OCI-M2 (cell line): ENCODE measurements around the gene KSR1.
A peak's percentile ranks its signal among the peaks of the same experiment; 100 is the strongest.

Experiments
- DNase-seq: peaks from one replicate; lab custom pipeline; 2025; ENCODE audit not compliant: unreplicated experiment; lab: John Stamatoyannopoulos, UW

The KSR1 gene

DNA sequence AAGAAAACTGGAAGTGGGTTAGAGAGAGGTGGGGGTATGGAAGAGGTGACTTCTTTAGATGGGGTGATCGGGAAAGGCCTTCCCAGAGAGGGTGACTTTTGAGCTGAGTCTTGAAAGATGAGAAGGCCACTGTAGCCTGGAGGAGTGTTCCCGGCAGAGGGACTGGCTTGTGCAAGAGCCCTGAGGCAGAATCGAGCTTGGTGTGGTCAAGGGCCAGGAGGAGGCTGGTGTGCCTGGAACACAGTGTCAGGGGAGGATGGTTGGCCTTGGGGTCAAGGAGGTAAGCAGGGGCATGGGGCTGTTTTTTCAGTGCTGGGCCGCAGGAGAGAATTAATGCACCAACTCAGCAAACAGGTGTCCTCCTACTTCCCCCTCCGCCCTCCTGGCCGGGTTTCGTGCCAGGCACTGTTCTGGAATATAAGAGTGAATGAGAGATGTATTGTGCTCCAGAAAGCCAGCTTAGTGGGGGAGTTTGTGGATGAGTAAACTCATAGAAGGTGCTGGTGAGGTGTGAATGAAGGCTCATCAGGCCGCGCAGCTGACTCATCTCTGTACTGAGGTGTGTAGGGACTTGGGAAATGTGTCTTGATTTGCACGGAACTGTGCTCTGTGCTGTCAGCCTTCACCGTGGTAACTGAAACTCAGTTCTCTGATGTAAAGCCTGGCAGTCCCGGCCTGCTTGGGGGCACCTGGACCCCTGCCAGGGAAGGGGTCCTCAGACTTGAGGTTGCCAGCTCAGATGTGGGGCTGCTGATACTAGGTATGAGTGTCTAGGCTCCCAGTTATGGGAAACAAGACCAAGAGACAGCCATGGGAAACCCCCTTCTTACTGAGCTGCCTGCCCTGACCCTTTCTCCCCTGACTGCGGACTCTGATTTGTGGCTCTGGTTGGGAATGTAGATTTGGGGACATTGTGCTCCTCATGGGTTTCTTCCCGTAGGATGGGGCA is 15.3 kb downstream of the KSR1 start:
- no peak for DNase-seq

DNA sequence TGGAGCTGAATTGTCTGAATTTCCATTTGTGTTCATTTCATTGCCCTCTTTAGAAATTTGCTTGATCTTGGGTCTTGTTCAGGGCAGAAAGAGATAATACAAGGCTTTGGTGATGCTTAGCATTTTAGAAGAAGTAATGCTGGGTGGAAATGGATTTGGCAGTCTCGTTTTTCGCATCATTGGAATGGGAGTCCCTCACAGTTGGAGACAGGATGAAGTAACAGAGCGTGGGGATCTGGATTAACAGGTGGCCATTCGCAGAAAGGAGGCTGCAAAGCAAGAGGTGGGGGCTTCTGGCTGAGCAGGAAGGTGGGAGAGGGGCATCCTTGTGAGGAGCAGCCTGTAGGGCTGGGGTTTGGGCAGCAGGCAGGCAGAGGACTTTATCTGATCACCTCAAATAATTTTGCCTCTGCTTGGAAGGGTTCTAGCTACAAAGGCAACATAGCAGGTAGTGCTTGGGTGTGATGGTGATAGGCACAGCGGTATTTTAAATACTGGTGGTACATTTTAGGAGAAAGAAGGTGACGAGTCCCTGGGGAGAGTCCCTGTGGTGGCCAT is 17.0 kb downstream of the KSR1 start:
- no peak for DNase-seq

DNA sequence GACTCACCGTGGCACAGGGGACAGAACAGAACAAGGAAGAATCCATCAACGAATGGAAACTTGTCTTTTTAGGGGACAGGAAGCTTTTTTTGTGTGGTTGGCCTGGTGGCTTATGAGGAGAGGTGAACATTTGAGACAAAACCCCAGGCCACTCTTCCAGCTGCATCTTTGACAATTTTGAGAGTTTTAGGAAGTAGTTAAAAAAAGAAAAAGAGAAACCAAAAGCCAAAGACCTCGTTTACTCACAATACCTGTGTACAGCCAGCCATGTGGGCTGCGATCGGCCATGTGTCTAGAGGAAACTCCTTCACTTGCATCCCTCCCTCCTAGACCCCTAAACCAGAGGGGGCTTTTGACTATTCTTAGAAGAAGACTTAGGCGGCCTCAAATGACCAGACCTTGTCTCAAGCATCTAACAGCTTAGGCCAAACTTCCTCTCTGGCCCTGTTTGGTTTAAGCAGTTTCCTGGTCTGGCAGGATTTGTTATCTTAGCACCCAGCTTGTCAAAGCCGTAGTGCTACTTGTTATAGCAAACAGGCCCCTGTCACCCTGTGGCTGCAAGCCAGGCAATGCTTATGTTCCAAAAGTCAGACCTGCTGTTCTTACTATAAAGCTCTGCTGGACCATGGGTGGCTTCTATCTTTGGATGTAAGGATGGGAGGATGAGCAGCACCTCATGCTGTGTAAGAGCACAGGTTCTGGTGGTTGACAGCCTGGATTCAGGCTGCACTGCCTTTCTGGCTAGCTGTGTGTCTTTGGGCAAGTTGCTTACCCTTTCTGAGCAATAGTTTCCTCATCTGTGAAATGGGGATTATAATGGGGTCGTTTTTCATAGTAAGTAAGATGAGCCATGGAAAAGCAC is 17.7 kb downstream of the KSR1 start:
- DNase-seq = peak; percentile 49

GRCh38 chr17:27475070-27475673 is 18.9 kb downstream of the KSR1 start:
- no peak for DNase-seq

GRCh38 chr17:27475981-27476895 is 20.0 kb downstream of the KSR1 start:
- no peak for DNase-seq

DNA sequence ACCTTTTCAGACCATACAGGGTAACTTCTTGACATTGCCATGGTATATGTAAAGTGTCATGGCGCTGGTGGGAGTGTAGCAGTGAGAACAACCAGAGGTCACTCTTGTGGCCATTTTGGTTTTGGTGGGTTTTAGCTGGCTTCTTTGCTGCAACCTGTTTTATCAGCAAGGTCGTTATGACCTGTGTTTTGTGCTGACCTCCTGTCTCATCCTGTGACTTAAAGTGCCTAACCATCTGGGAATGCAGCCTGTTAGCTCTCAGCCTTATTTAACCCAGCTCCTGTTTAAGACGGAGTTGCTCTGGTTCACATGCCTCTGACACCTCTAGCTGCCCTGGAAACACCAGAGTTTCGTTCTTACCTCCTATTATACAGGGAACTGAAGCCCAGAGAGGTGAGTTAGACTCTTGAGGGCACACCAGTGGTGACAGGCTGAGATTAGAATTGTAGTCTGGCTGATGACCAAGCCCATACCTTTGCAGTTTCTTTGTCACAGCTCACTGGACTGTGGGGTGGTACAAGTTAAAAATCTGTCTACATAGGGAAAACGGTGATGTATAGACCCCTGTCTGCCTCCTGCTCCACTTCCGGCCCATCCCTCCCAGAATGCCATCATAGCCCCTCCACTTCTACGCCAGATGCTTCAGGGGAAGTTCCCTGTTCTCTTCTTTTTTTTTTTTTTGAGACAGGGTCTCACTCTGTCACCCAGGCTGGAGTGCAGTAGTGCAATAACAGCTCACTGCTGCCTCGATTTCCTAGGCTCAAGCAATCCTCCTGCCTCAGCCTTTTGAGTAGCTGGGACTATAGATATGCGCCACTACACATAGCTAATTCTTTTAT is 21.0 kb downstream of the KSR1 start:
- no peak for DNase-seq

GRCh38 chr17:27477971-27478684 is 21.9 kb downstream of the KSR1 start:
- no peak for DNase-seq

DNA sequence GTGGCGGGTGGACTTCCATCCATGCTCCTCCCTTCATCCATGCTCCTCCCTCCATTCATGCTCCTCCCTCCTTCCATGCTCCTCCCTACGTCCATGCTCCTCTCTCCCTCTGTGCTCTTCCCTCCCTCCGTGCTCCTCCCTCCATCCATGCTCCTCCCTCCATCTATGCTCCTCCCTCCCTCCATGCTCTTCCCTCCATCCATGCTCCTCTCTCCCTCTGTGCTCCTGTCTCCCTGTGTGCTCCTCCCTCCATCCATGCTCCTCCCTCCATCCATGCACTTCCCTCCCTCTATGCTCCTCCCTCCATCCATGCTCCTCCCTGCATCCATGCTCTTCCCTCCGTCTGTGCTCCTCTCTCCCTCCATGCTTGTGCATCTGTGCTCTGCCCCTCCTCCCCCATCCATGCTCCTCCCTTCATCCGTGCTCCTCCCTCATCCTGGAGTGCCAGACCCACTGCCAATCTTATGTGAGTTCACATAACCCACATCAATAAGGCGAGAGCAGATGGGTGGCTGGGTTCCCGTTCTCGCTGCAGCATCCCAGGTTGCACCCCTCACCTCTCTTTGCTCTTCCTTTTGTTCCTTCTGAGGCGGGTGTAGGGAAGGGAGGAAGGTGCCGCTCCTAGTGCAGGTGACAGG is 22.8 kb downstream of the KSR1 start:
- DNase-seq = no peak

DNA sequence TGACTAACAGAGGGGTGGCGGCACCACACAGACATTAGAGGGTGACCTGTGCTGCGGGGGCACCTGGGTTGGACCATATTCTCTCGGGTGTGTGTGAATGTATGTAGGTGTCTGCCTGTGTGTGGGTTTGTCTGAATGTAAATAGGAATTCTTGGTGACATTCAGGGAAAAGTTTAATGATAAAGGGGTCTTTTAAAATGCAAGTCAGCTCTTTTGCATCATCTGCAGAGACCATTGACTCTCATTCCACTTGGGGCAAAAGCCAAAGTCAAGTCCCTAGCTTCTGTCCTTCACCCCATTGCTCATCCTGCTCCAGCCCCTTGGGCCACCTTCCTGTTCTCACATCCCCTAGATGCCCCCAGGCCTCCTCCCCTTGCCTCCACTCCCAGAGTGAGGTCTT is 23.6 kb downstream of the KSR1 start:
- no peak for DNase-seq

DNA sequence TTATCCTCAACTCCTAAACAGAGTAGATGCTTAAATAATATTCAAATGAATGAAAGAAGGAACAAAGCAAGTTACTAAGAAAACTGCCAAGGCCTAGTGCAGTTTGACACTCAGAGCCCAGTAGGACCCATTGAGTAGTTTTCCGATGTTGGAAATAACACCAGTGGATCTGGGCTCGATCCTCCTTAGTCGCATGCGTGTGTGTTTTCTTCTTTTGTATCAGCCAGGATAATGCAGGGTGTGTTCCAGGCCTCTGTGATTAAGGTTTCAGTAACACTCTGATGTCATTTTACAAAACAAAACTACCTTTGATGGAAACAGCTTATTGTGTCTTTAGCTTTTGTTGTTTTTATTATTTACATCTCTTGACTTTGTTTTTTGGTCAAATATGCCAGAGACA is 24.5 kb downstream of the KSR1 start:
- no peak for DNase-seq

DNA sequence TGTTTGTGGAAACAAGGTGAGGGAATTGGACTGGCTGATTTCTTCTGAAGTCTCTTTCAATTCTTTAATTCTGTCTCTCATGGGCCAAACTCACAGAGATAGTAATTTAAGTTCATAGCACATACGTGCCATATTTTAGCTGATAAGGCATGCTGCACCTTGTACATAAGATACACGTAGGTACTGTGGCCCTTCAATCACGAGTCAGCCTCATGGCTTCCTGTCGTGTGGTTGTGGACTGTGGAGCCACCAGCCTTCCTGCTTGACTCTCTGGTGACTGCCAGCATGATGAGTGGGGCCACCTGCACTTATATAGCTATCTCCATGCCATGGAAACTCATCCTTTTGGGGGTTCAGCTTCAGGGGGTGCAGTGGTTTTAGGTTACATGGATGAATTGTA is 25.1 kb downstream of the KSR1 start:
- DNase-seq = no peak

DNA sequence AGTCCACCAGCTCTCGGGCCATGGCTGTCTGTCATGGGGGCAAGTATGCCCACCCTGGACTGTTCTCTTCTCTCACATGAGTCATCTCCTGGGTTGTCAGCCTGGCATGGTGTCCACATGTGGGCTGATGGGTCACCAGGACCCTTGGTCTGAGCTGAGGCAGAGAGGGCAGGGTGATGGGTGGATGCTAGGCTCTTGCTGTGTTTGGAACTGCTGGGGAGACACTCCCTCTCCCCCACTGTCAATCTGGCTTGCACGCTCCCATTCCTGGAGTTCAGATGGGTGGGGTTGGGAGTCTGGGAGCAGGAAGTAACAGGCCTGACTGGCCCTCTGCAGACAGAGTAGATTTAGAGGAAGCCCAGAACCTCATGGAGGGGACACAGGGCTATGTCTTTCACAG is 28.9 kb downstream of the KSR1 start:
- no peak for DNase-seq

DNA sequence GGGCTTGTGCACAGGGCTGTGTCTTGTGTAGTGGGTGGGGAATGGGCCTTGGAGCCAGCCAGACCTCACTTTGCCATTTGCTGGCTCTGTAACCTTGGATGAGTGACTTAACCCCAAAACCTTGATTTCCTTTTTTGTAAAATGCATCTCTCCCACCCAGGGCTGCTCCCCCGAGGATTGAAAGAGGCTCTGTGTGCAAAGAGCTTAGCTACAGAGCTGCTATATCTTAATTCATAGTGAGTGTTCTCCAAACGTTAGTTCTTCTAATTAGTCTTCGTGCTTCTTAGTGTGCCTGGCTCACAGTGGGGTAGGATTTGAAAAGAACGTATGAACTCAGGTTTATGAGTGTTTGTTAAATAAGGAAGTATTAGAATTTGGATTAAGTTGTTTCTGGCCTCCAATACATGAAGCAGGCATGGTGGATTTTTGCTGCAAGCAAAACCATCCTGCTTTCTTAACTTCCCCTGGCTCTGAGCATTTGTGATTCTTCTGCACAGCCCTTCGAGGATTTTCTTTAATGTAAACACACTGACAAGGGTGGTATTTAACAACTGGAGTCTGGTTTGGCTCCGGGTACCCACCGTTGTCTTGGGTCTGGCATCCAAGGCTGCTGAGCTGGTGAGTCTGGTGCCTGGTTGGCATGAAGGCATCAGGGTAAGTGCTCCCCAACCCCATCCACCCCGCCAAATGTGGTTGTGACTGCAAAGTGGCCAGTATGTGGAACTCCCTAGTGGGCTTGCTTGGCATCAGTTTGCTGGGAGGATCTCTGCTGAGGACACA is 29.7 kb downstream of the KSR1 start:
- no peak for DNase-seq

DNA sequence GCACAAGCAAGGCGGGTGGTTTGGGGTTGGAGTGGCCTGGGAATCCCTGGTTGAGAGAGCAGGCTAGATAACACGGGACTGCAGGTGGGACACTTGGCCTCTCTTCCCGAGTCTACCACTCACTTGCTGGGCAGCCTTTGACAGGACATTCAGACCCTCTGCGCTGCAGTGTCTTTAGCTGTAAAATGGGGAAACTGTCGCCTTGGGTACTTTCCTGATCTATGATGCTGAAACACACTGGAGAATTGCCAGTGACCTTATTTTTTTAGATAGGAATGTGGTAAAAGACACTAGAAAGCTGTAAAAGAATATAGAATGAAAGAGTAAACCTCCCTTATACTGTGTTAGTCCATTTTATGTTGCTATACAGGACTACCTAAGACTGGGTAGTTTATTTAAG is 30.5 kb downstream of the KSR1 start:
- DNase-seq = no peak

DNA sequence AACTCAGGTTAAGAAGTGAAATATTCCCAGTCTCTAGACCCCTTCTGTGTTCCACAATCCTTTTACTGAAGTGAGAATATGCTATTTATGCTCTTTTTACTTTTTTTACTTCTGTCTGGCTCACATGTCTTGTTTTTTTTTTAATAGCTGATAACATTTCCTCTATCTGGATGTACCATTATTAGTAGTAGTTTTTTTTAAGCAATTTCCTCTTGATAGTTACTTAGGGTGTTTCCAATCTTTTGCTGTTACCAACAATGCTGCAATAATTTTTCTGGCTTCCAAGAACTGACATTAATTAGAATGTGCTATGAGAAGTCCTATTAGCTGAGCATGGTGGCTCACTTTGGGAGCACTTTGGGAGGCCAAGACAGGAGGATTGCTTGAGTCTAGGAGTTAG is 32.0 kb downstream of the KSR1 start:
- no peak for DNase-seq

DNA sequence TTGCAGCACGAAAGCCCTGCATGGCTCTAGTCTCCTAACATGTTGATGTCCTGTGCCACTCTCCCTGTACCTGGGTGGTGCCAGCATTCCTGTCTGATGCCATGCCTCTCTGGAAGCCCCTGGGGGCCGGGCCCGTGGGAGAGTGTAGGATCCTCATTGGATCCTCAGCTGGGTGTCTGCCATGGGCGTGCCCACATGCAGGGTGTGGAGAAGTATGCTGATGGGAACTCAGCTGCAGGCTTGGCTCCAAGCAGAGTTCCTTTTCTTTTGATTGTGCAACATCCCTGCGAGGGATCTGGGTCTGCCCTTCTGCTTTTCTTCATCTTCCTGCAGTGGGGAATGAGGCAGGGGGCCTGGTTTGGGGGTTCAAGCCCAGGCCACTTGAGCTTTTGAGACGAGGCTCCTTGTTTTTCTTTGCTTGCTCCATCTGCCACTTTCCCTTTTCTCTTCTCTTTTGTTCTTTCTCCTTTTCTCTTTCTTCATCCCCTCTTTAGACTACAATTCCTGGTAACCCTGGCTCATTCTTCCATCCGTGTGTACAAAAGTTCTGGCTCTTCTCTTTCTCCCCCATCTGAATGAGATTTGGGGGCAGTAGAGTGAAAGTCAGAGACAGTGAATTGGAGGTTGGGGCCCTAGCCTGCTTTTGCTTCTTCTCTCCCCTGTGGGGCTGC is 32.9 kb downstream of the KSR1 start:
- DNase-seq = no peak

DNA sequence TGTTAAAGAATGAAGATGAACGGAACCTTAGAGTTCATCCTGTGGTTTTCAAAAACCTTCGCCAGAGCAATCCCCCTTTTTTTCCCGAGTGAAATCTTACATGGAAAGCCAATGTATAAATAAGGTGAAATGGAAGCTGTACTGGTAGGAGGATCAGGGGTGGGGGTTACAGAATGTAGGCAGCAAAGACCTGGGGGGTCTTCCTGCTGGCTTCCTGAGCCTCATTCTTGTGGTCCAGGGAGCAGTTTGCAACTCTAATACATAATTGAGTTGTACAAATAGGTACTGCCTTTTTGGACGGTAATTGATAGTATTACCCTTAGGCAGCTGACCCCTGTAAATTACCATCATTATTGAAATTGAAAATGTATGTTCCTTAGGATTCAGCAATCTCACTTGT is 34.1 kb downstream of the KSR1 start:
- DNase-seq = no peak
